MM.1S (cell line): ENCODE results near the gene WNK2.

Experiments
- EZH2 ChIP-seq: fragments of 300-600 bp; sonication (generic); optimal IDR thresholded peaks from 2 replicates; pipeline ENCODE3; 2017; ENCODE audit warnings: low read depth, mild to moderate bottlenecking, antibody characterized with exemption, low read length, mixed read lengths
- TF ChIP-seq, protein P1 (sequence below): fragments of 300-600 bp; sonication (generic); IDR thresholded peaks from 2 replicates; pipeline ENCODE4 v1.5.1; 2016; ENCODE audit warnings: antibody characterized with exemption, low read length, mixed read lengths

DNA sequence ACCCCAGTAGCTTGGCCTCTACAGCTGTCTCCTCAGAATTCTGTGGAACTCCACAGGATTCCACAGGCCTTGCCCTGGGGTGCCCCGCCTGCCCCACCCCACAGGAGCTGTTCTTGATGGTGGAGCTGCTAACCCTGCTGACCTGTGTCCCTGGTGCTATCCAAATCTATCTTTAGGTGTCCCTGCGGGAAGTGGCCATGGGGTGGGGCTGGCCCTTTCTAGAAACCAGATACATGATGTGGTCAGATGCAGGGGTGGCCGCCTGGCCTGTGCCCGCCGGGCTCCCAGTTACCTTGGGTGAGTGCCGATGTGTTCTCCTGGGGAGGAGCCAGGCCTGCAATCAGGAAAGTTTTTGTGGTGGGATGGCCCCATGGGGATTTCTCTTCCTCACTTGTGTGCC is 34.2 kb downstream of the WNK2 start:
- TF ChIP-seq, protein P1, sequence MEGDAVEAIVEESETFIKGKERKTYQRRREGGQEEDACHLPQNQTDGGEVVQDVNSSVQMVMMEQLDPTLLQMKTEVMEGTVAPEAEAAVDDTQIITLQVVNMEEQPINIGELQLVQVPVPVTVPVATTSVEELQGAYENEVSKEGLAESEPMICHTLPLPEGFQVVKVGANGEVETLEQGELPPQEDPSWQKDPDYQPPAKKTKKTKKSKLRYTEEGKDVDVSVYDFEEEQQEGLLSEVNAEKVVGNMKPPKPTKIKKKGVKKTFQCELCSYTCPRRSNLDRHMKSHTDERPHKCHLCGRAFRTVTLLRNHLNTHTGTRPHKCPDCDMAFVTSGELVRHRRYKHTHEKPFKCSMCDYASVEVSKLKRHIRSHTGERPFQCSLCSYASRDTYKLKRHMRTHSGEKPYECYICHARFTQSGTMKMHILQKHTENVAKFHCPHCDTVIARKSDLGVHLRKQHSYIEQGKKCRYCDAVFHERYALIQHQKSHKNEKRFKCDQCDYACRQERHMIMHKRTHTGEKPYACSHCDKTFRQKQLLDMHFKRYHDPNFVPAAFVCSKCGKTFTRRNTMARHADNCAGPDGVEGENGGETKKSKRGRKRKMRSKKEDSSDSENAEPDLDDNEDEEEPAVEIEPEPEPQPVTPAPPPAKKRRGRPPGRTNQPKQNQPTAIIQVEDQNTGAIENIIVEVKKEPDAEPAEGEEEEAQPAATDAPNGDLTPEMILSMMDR, result no peak
- TF ChIP-seq EZH2, result no peak
